Activated CD4-positive, CD25-positive, alpha-beta regulatory T cell treated with anti-CD3 and anti-CD28 coated beads, Interleukin-2, amount 50 U/mL, for 72 hours (primary cell): ENCODE measurements around the gene SFXN3.

ENCODE experiments used
- DNase-seq: peaks from one replicate; pipeline ENCODE4 v3.0.0; 2021

SFXN3 gene

DNA sequence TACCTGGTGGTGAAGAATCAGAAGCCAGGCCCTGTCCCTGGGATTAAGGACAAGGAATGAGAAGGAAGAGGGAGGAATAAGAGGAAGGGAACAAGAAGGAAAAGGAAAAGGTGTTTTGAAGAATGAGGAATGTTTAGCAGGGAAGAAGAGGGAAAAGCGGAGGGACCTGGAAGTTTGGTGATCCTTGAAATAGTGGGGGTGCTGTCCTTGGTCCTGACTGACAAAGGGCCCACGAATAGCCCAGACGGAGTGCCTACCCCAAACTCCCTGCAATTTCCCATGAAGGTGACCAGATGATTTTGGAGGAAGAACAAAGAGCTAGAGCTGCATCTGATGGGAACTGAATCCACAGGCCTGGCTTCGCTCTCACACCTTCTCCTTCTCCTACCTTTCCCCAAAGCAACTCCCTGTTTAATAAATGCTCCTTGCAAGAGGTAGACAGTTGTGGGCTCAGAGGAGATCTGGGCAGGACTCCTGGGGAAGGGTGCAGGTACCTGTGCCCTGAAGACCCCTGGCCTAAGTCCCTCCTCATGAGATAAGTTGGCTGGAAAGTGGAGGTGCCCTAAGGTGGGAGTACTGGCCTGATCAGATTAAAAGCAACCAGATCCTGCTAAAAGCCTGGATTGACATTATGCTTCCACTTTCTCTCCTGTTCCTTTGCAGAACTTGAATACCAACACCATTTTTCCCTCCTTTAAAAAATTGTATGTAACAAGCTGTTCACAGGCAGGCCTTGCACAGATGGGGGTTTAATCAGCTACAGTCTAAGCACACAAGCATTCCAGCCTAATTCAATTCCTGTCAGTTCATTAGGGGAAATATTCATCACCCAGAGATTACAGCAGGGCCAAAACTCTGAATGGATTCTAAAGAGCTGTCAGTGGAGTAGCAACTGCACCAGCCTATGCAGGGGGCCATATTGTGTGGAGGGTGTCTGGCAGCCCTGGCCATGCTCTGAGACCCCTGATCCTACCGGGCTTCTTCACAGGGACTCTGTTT lies 50.2 kb downstream of the SFXN3 start:
- no peak for DNase-seq

DNA sequence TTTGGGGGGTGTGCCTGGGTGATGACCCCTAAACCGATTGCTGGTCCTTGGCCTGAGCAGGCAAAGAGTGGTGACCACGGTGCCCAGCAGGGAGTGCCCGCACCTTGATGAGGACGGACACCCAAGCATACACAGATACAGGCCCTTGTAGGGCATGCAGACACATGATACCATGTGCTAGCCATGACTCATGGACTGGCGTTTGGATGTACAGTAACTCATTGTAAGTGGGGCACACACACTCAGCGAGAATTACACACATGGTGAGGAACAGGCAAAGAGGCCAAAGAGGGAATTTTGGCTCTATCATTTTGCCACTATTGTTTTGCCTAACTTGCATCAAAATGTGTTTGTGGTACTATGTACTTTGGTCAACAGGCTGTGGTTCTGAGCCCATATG lies 54.8 kb downstream of the SFXN3 start:
- DNase-seq: no peak

DNA sequence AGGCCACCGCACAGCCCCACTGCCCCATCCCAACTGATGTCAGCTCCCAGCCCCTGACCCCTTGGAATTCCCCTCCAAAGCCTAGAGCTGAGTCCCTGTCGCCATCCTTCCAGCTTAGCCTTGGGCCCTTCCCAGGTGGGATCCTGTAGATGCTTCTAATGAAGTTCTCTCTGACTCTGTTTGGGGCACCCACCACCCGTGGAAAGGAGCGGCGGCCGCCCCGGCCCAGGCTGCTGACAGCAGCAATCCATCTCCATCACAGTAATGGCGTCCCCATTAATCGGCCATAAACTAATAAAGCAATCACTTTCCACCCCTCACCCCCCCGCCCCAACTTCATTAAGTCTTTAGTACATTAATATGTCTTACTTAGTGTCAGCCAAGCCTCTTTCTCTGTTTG lies 56.3 kb downstream of the SFXN3 start:
- no peak for DNase-seq

DNA sequence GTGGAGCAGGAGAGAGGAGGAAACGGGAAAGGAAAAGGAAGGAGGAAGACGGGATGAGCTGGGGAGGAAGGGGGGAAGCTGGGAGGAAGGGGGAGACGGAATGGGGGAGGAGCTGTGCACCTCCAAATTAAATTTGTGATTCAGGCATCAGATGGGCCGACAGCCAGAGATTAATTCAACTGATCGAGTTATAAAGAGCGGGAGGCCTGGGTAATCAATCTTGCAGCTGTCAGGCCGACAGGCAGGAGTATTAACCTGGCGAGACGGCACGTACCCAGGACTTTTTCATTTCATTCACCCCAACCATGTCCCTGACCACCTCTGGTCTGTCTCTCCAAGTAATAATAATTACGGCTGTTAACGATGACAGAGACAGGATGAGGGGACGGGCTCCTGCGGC lies 56.9 kb downstream of the SFXN3 start:
- DNase-seq: no peak

DNA sequence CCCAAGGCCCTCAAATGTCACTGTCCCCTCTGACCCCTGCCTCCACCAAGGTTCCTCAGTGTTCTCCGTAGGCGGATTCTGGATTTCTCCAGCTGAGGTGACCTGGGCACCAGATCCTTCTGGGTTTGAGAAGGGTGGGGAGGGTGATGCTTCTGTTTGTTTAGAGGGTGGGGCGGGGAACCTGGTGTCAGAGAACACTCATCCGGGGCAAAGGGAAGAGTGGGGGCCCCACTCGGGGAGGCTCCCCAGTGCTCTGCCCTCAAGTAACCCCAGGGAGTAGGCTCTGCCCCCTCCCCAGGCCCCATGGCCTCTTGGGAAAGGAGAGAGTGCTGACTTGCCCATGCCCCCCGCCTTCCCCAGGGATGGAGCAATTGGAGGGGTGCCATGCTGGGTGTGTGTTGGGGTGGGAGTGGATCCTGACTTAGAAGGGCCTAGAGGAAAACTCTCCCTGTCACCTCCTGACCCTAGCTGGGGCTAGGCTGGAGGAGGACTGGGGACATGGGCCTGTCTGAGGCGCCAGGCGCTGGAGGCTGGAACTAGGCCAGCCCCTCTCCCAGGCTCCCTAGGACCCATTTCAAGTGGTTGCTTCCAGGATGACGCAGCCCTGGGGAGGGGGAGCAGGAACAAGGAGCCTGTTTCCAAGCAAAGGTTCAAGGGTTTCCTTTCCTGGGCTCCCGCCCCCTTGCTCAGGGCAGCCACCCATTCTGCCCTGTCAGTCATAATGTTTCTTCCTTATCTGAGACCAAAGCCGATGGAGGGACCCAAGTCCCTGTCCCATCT lies 58.7 kb downstream of the SFXN3 start:
- DNase-seq: no peak

DNA sequence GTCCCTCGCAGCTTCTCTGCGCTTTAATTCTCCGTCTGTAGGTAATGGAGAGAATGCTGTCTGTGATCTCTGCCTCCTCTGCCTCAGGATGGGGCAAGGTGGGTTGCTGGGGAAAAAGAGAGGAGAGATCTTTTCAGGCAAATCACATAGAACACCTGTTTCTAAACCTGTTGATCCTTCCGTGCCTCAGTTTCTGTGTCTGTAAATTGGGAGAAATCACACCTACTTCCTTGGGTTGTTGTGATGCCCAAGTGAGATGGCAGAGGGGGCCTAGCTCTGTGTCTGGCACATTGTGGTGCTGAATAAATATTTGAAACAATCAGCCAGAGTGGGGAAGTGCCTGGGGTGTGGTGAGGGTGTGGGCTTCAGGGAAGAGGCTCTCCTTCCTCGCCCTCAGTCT lies 59.6 kb downstream of the SFXN3 start:
- no peak for DNase-seq
